ENCODE results near the gene CCDC186.

Gene CCDC186

DNA sequence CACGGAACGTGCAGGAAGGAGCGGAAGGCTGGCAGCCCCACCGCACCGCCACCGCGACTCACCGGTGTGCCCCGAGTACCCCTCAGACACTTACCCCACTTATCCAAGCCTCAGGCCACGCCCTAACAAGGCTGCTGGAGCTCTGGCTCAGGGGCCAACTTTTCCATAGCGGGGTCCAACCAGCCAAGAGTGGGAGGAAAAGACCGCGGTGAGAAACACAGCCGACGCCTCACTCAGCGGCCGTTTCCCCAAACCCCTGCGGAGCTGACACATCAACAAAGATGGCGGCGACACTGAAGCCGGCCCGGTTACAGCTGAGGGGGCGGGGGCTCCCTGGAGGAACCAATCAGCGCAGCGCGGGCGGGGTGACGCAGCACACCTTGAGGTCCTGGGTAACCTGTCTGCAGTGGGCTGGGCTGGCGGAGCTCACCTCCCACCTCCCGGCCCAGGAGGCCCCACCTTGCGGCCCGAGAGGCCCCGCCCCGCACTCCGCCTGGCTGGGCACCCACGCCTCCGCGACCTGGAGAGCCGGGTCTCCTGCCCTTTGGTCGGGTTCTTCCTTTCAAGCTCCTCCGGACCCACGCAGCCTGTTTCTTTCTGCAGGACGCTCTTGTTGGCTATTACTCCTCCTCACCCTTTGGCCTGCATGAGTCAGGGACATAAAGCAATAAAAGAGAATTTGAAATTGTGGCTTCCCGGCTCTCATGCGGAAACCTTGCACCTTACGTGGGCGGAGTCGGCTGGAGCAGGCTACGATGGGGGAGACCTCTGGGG is at the start of gene CCDC186:
TSS of gene CCDC186 (minus strand) at position 283 of the 774 bp plus-strand sequence. CDS start 10,935 bp downstream, outside the sequence.
- peak within 1 kb of the TSS; percentile 81 for H3K4me3 ChIP-seq (ENCODE audit: low read depth, low read length)
- peak; percentile 97 for DNase-seq (ENCODE audit: low read depth)
- no peak for TF ChIP-seq CTCF (IDR thresholded peaks at IDR 0.05; ENCODE audit: insufficient read depth, low read depth, low read length, missing control alignments)

- no peak for DNase-seq (ENCODE audit: low read depth)
- TF ChIP-seq CTCF (IDR thresholded peaks at IDR 0.05; ENCODE audit: insufficient read depth, low read depth, low read length, missing control alignments): no peak
- no peak overlapping the region for H3K4me3 ChIP-seq (ENCODE audit: low read depth, low read length)
These were observed 49.1 kb upstream of the CCDC186 start for GRCh38 chr10:114223066-114223465.

DNA sequence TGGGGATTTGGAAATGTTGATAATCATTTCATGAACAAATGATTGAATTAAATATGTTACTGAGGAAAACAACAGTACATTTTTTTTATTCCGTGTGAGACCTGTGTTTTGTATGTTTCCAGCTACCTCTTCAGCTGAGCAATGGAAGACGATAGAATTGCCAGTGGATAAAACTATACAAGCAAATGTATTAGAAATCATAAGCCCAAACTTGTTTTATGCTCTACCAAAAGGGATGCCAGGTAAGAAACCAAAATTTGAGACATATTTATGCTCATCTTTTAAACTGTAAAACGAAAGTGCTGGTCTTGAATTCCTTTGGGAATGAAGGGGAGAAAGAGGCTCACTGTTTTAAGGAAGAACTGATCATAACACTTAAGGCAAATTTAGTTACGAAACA is 47.2 kb upstream of the CCDC186 start:
- no peak overlapping the region for H3K4me3 ChIP-seq (ENCODE audit: low read depth, low read length)
- no peak for TF ChIP-seq CTCF (IDR thresholded peaks at IDR 0.05; ENCODE audit: insufficient read depth, low read depth, low read length, missing control alignments)
- no peak for DNase-seq (ENCODE audit: low read depth)

GRCh38 chr10:114220281-114220680 is 46.3 kb upstream of the CCDC186 start:
- DNase-seq (ENCODE audit: low read depth): no peak
- no peak overlapping the region for H3K4me3 ChIP-seq (ENCODE audit: low read depth, low read length)
- TF ChIP-seq CTCF (IDR thresholded peaks at IDR 0.05; ENCODE audit: insufficient read depth, low read depth, low read length, missing control alignments): no peak

DNA sequence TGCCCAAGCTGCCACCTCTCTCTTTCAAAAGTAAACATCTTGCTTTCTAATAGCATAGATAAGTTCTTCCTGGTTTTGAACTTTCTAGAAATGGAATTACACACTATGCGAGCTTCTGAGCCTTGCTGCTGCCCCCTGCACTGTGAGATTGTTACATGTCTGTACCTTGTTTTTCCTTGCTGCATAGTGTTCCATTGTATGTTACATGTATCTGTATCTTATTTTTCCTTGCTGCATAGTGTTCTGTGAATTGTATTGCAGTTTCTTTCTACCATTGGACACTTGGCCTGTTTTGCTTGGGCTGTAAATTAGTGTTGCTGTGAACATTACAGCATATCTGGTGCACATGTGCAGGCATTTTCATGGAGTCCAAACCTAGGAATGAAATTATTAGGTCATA is 41.0 kb upstream of the CCDC186 start:
- no peak overlapping the region for H3K4me3 ChIP-seq (ENCODE audit: low read depth, low read length)
- TF ChIP-seq CTCF (IDR thresholded peaks at IDR 0.05; ENCODE audit: insufficient read depth, low read depth, low read length, missing control alignments): no peak
- DNase-seq (ENCODE audit: low read depth): no peak

- no peak overlapping the region for H3K4me3 ChIP-seq (ENCODE audit: low read depth, low read length)
- TF ChIP-seq CTCF (IDR thresholded peaks at IDR 0.05; ENCODE audit: insufficient read depth, low read depth, low read length, missing control alignments): no peak
- DNase-seq (ENCODE audit: low read depth): no peak
These were observed 38.1 kb upstream of the CCDC186 start for GRCh38 chr10:114212153-114212552.

DNA sequence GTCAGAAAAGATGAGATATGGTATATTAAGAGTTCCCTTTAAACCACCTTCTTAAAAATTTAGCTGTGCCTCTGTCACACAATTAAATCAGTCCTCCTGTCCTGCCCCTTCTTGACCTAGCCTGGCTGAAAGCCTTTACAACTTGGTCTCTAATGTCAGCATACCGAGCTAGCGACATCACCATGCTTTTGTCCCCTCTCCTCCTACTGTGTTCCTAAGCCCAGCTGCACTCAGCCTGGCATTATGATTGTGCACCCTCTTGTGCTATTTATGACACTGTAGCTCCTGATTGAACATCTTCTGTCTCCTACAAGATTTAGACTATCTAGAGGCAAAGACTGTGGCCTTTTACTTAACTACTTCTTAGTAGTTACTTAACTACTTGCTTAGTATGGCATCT is 34.3 kb upstream of the CCDC186 start:
- H3K4me3 ChIP-seq (ENCODE audit: low read depth, low read length): no peak overlapping the region
- DNase-seq (ENCODE audit: low read depth): no peak
- no peak for TF ChIP-seq CTCF (IDR thresholded peaks at IDR 0.05; ENCODE audit: insufficient read depth, low read depth, low read length, missing control alignments)

Data from GM12865 (cell line).